Measurements from ENCODE around the gene SMYD5. TPM values are rescaled to one million over a fixed set of nuclear protein-coding genes. Genes with fewer than 3 reads are reported as not detected.

Gene SMYD5
- total RNA-seq, 1 experiment from 2014 or later: 28.3 TPM

DNA sequence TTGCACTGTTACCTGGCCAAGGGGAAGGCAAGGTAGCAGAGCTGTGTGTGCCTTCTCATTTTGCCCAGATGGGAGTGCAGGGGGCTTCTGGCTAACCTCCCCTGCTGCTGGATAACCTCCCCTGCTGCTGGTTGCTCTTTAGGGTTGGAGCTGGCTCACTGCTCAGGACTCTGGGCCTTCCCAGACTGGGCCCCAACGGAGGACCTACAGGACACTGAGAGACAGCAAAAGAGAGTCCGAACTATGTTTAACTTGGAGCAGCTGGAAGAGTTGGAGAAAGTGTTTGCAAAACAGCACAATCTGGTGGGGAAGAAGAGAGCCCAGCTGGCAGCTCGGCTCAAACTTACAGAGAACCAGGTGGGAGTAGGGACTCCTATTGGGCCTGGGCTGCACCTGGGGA, 5.8 kb upstream of the SMYD5 start:
- no TSS peak for BruUV-seq (replicated peaks)
- ChIA-PET CTCF (interaction anchor here (0.7 kb wide), 1 partner anchor 116 kb away, joined by 16 read pairs; no protein-coding TSS in a partner anchor), POLR2A (ENCODE audit: unreplicated experiment) (no interaction called here)
- Histone ChIP-seq H3F3A (ENCODE audit: insufficient read depth, low read depth) (peaks cover 6% of the 10 kb centered on the region), H3K4me1 (replicated peaks; ENCODE audit: insufficient read depth) (peaks cover 5% of the 10 kb centered on the region; the same call in 1 of the 2 replicates), H3K9me2 (ENCODE audit: insufficient read depth) (no peaks in the 10 kb centered on the region), H4K20me1 (ENCODE audit: insufficient read depth) (no peaks in the 10 kb centered on the region), H2AFZ (no peak overlapping the region), H3K4me3 (no peak overlapping the region), H3K27ac (no peak overlapping the region), H3K4me2 (no peak overlapping the region), H3K36me3 (ENCODE audit: low read depth) (no peaks in the 10 kb centered on the region), H3K27me3 (ENCODE audit: insufficient read depth, low read depth) (no peaks in the 10 kb centered on the region), H3K79me2 (ENCODE audit: low read depth) (no peaks in the 10 kb centered on the region), H3K9me3 (ENCODE audit: insufficient read depth, low read depth) (no peaks in the 10 kb centered on the region)
- TF ChIP-seq, protein P1, sequence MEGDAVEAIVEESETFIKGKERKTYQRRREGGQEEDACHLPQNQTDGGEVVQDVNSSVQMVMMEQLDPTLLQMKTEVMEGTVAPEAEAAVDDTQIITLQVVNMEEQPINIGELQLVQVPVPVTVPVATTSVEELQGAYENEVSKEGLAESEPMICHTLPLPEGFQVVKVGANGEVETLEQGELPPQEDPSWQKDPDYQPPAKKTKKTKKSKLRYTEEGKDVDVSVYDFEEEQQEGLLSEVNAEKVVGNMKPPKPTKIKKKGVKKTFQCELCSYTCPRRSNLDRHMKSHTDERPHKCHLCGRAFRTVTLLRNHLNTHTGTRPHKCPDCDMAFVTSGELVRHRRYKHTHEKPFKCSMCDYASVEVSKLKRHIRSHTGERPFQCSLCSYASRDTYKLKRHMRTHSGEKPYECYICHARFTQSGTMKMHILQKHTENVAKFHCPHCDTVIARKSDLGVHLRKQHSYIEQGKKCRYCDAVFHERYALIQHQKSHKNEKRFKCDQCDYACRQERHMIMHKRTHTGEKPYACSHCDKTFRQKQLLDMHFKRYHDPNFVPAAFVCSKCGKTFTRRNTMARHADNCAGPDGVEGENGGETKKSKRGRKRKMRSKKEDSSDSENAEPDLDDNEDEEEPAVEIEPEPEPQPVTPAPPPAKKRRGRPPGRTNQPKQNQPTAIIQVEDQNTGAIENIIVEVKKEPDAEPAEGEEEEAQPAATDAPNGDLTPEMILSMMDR (conservative IDR thresholded peaks at IDR 0.05): no peak
- no peak for TF ChIP-seq EZH2 (IDR thresholded peaks at IDR 0.05; ENCODE audit: low read depth)
- intact Hi-C loops (cut with micrococcal nuclease; ENCODE audit: unreplicated experiment): no loop called here
- no peak for DNase-seq

DNA sequence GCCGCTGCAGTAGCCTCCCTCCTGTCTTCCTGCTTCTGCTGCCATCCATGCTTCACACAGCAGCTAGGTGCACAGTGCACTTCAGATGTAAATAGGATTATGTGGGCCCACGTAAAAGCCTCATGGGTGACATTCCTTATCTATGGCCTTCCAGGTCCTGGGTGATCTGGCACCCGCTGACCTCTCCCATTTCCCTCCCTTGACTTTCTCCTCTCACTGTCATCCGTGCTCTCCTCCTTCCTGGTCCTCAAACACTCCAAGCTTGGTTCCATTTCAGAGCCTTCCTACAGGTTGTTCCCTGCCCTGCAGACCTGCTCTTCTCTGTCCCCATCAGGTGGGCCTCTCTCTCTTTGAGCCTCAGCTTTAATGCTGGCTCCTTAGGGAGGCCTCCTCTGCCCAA, 4.0 kb upstream of the SMYD5 start:
- Histone ChIP-seq H3K4me2 (no peak overlapping the region), H3K27me3 (ENCODE audit: insufficient read depth, low read depth) (no peaks in the 10 kb centered on the region), H3K4me1 (replicated peaks; ENCODE audit: insufficient read depth) (peaks cover 3% of the 10 kb centered on the region; the same call in 1 of the 2 replicates), H3K9me3 (ENCODE audit: insufficient read depth, low read depth) (no peaks in the 10 kb centered on the region), H4K20me1 (ENCODE audit: insufficient read depth) (no peaks in the 10 kb centered on the region), H3K9me2 (ENCODE audit: insufficient read depth) (no peaks in the 10 kb centered on the region), H3K36me3 (ENCODE audit: low read depth) (no peaks in the 10 kb centered on the region), H2AFZ (no peak overlapping the region), H3K27ac (no peak overlapping the region), H3K79me2 (ENCODE audit: low read depth) (peaks cover 7% of the 10 kb centered on the region), H3F3A (ENCODE audit: insufficient read depth, low read depth) (peaks cover 10% of the 10 kb centered on the region), H3K4me3 (no peak overlapping the region)
- POLR2A ChIA-PET (ENCODE audit: unreplicated experiment): no interaction called here
- no TSS peak for BruUV-seq (replicated peaks)
- CTCF ChIA-PET: no interaction called here
- intact Hi-C loops (cut with micrococcal nuclease; ENCODE audit: unreplicated experiment): no loop called here
- no peak for DNase-seq
- TF ChIP-seq EZH2 (IDR thresholded peaks at IDR 0.05; ENCODE audit: low read depth): no peak
- TF ChIP-seq, protein P1 (conservative IDR thresholded peaks at IDR 0.05): no peak

DNA sequence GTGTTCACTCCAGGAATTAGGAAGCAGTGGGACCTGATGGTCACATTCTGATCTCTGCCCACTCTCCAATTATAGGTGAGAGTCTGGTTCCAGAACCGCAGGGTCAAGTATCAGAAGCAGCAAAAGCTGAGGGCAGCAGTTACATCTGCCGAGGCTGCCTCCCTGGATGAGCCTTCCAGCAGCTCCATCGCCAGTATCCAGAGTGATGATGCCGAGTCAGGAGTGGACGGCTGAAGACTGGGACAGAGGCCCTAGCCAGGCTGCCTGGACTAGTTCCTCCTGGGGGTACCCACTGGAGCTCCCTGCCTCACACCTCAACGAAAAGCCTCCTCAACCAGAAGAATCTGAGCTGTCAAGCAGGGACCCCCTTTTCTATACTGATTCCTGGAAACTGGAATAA, 3.3 kb upstream of the SMYD5 start:
- peaks cover 14% of the 10 kb centered on the region for H3K79me2 ChIP-seq (ENCODE audit: low read depth)
- peaks cover 10% of the 10 kb centered on the region for H3F3A ChIP-seq (ENCODE audit: insufficient read depth, low read depth)
- ChIA-PET CTCF (no interaction called here), POLR2A (ENCODE audit: unreplicated experiment) (no interaction called here)
- DNase-seq: no peak
- no peaks in the 10 kb centered on the region for H3K9me3 ChIP-seq (ENCODE audit: insufficient read depth, low read depth)
- intact Hi-C loops (cut with micrococcal nuclease; ENCODE audit: unreplicated experiment): no loop called here
- BruUV-seq (replicated peaks): no TSS peak
- H3K4me1 ChIP-seq (replicated peaks; ENCODE audit: insufficient read depth): peaks cover 10% of the 10 kb centered on the region; the same call in 1 of the 2 replicates
- no peak overlapping the region for H3K4me3 ChIP-seq
- H3K4me2 ChIP-seq: no peak overlapping the region
- H3K36me3 ChIP-seq (ENCODE audit: low read depth): no peaks in the 10 kb centered on the region
- no peak for TF ChIP-seq EZH2 (IDR thresholded peaks at IDR 0.05; ENCODE audit: low read depth)
- TF ChIP-seq, protein P1 (conservative IDR thresholded peaks at IDR 0.05): no peak
- no peaks in the 10 kb centered on the region for H3K9me2 ChIP-seq (ENCODE audit: insufficient read depth)
- H2AFZ ChIP-seq: no peak overlapping the region
- no peak overlapping the region for H3K27ac ChIP-seq
- H4K20me1 ChIP-seq (ENCODE audit: insufficient read depth): no peaks in the 10 kb centered on the region; the same call in 1 of the 2 replicates
- no peaks in the 10 kb centered on the region for H3K27me3 ChIP-seq (ENCODE audit: insufficient read depth, low read depth)

Data from PC-9 (cell line).